Sigmoid colon (tissue), 4 donors: ENCODE data around the gene PEX3.

Experiments
- EP300 ChIP-seq, 4 donors: sonication (generic); formaldehyde crosslinking; IDR thresholded peaks; one replicate each; pipeline ENCODE4 v1.6.1; 2017; ENCODE audit warnings: antibody characterized with exemption in 4 of 4
- POLR2A ChIP-seq, 2 donors: fragments of 450-650 bp; IDR thresholded peaks; one replicate each; pipeline ENCODE4 v1.6.1; 2016; ENCODE audit warnings: antibody characterized with exemption in 2 of 2, mild to moderate bottlenecking in 2 of 2, moderate library complexity in 2 of 2
- POLR2AphosphoS5 ChIP-seq, 4 donors: sonication (generic); formaldehyde crosslinking; IDR thresholded peaks; one replicate each; pipeline ENCODE4 v1.6.1; 2017; ENCODE audit warnings: antibody characterized with exemption in 4 of 4
- TF ChIP-seq, protein P1 (sequence below), 4 experiments: fragments of 450-650 bp in 3 of 4; fragments of 200-600 bp in 1 of 4; IDR thresholded peaks; one replicate each; pipeline ENCODE4 v1.5.1; 2016 to 2019; ENCODE audit warnings: antibody characterized with exemption in 4 of 4, mild to moderate bottlenecking in 3 of 4, moderate library complexity in 2 of 4

- TF ChIP-seq, protein P1, sequence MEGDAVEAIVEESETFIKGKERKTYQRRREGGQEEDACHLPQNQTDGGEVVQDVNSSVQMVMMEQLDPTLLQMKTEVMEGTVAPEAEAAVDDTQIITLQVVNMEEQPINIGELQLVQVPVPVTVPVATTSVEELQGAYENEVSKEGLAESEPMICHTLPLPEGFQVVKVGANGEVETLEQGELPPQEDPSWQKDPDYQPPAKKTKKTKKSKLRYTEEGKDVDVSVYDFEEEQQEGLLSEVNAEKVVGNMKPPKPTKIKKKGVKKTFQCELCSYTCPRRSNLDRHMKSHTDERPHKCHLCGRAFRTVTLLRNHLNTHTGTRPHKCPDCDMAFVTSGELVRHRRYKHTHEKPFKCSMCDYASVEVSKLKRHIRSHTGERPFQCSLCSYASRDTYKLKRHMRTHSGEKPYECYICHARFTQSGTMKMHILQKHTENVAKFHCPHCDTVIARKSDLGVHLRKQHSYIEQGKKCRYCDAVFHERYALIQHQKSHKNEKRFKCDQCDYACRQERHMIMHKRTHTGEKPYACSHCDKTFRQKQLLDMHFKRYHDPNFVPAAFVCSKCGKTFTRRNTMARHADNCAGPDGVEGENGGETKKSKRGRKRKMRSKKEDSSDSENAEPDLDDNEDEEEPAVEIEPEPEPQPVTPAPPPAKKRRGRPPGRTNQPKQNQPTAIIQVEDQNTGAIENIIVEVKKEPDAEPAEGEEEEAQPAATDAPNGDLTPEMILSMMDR (IDR thresholded peaks at IDR 0.05), result no peak
- TF ChIP-seq POLR2A (IDR thresholded peaks at IDR 0.05), result no peak
- TF ChIP-seq EP300 (IDR thresholded peaks at IDR 0.05), result no peak
- no peak for TF ChIP-seq POLR2AphosphoS5 (IDR thresholded peaks at IDR 0.05)
Measured at GRCh38 chr6:143506199-143506598, 55.6 kb downstream of the PEX3 start.
